Measurements from ENCODE around the gene SLC52A3.

- TF ChIP-seq CTCF (IDR thresholded peaks at IDR 0.05; ENCODE audit: low read length) (no peak), EZH2 (IDR thresholded peaks at IDR 0.05; ENCODE audit: borderline replicate concordance, low read length) (no peak)
These were observed 19.5 kb upstream of the SLC52A3 start for GRCh38 chr20:787825-788224.
